ENCODE data around the gene TIGAR. TPM values are rescaled to one million over a fixed set of nuclear protein-coding genes. Genes with fewer than 3 reads are reported as not detected.

TIGAR gene
- total RNA-seq, 1 experiment from 2014 or later = 4.6 TPM

DNA sequence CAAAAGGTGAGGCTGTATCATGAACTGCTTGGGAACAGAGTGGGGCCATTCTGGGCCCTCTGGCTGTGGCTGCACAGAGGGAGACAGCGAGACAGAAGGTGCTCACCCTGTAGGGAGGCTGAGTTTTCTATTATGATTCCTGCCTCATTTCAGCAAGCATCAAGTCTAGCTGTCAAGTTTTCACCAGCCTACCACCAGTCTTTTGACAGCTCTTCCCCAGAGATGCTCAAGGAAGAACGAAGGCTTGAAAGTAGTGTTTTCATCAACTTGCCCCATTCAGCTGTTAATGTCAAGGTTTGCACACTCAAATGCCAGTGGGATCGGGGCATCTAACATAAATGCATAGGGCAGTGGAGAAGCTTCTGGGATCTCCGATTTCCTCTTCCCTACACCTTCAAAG lies 48.5 kb downstream of the TIGAR start:
- Histone ChIP-seq H3K4me1 (ENCODE audit: insufficient read depth, low read length) (no peaks in the 10 kb centered on the region), H4K20me1 (ENCODE audit: low read length) (no peaks in the 10 kb centered on the region), H3K9ac (ENCODE audit: low read length) (no peak overlapping the region), H3K4me3 (ENCODE audit: low read length) (no peak overlapping the region), H3K9me3 (ENCODE audit: low read length) (no peaks in the 10 kb centered on the region), H3K27me3 (ENCODE audit: low read length) (peaks cover 45% of the 10 kb centered on the region), H2AFZ (ENCODE audit: low read length) (no peak overlapping the region), H3K9me2 (replicated peaks; ENCODE audit: low read length) (no peaks in the 10 kb centered on the region), H3K79me2 (ENCODE audit: low read length) (no peaks in the 10 kb centered on the region), H3K4me2 (ENCODE audit: low read length) (no peak overlapping the region), H3K36me3 (ENCODE audit: low read depth, low read length) (no peaks in the 10 kb centered on the region), H3K27ac (ENCODE audit: low read length) (no peak overlapping the region), H3F3A (ENCODE audit: low read length, unreplicated experiment) (no peaks in the 10 kb centered on the region)
- ATAC-seq (no peak), DNase-seq (no peak)
- ChIA-PET POLR2A (ENCODE audit: unreplicated experiment) (no interaction called here), CTCF (no interaction called here)
- intact Hi-C loops (cut with micrococcal nuclease) = no loop called here
- TF ChIP-seq, protein P1, sequence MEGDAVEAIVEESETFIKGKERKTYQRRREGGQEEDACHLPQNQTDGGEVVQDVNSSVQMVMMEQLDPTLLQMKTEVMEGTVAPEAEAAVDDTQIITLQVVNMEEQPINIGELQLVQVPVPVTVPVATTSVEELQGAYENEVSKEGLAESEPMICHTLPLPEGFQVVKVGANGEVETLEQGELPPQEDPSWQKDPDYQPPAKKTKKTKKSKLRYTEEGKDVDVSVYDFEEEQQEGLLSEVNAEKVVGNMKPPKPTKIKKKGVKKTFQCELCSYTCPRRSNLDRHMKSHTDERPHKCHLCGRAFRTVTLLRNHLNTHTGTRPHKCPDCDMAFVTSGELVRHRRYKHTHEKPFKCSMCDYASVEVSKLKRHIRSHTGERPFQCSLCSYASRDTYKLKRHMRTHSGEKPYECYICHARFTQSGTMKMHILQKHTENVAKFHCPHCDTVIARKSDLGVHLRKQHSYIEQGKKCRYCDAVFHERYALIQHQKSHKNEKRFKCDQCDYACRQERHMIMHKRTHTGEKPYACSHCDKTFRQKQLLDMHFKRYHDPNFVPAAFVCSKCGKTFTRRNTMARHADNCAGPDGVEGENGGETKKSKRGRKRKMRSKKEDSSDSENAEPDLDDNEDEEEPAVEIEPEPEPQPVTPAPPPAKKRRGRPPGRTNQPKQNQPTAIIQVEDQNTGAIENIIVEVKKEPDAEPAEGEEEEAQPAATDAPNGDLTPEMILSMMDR (conservative IDR thresholded peaks at IDR 0.05; ENCODE audit: low read depth, low read length) = no peak
- TF ChIP-seq EZH2 (IDR thresholded peaks at IDR 0.05; ENCODE audit: low read length, unreplicated experiment) = no peak
- no peak for TF ChIP-seq EZH2phosphoT487 (IDR thresholded peaks at IDR 0.05; ENCODE audit: borderline replicate concordance, low read length)
- no TSS peak for BruUV-seq (replicated peaks)

DNA sequence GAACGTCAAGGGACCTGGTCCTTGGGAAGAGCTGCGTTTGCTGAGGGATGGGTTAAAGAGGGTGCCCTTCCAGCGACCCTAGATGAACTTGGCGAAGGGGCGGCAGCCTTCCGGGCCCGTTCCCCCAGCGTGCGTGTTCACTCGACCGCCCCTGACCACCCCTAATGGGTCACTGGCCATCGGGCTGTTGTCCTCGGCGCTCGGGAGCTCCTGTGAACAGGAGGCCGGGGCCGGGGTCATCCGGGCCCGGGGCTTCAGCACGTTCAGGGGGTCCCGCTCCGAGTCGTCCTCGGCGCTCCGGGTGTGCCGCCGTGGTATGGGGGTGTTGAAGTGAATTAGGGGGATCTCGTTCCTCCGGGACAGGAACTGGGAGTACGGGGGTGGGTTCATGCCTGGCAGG lies 49.3 kb downstream of the TIGAR start:
- DNase-seq (no peak), ATAC-seq (no peak)
- no peak for TF ChIP-seq EZH2phosphoT487 (IDR thresholded peaks at IDR 0.05; ENCODE audit: borderline replicate concordance, low read length)
- no peak for TF ChIP-seq EZH2 (IDR thresholded peaks at IDR 0.05; ENCODE audit: low read length, unreplicated experiment)
- TF ChIP-seq, protein P1 (conservative IDR thresholded peaks at IDR 0.05; ENCODE audit: low read depth, low read length) = no peak
- H3K9me2 ChIP-seq (replicated peaks; ENCODE audit: low read length) = no peaks in the 10 kb centered on the region
- intact Hi-C loops (cut with micrococcal nuclease) = no loop called here
- BruUV-seq (replicated peaks) = no TSS peak
- no peak overlapping the region for H3K9ac ChIP-seq (ENCODE audit: low read length)
- ChIA-PET CTCF (no interaction called here), POLR2A (ENCODE audit: unreplicated experiment) (no interaction called here)
- no peaks in the 10 kb centered on the region for H3K79me2 ChIP-seq (ENCODE audit: low read length)
- H4K20me1 ChIP-seq (ENCODE audit: low read length) = no peaks in the 10 kb centered on the region
- no peak overlapping the region for H2AFZ ChIP-seq (ENCODE audit: low read length)
- no peak overlapping the region for H3K4me3 ChIP-seq (ENCODE audit: low read length)
- H3K27me3 ChIP-seq (ENCODE audit: low read length) = peaks cover 50% of the 10 kb centered on the region
- H3K9me3 ChIP-seq (ENCODE audit: low read length) = no peaks in the 10 kb centered on the region
- no peak overlapping the region for H3K27ac ChIP-seq (ENCODE audit: low read length)
- no peaks in the 10 kb centered on the region for H3K36me3 ChIP-seq (ENCODE audit: low read depth, low read length)
- H3K4me2 ChIP-seq (ENCODE audit: low read length) = no peak overlapping the region
- no peaks in the 10 kb centered on the region for H3K4me1 ChIP-seq (ENCODE audit: insufficient read depth, low read length)
- H3F3A ChIP-seq (ENCODE audit: low read length, unreplicated experiment) = no peaks in the 10 kb centered on the region

DNA sequence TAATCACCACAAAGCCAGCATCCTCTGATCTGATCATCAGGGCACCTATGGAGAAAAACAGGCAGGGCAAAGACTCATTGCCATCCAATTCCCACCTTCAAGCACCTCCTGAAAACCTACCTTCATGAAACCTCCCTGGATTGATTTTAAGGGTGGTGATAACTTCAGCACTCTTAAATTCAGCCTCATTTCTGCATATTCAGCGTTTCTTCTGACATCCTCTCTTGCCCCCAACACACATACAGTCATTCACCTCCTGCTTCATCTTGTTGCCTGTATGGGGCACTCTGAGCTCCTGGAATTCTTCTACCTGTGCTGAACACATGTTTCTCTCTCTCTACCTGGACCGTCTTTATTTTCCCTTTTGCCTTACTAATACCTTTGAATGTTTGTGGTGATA lies 51.6 kb downstream of the TIGAR start:
- Histone ChIP-seq H3K4me2 (ENCODE audit: low read length) (no peak overlapping the region), H4K20me1 (ENCODE audit: low read length) (no peaks in the 10 kb centered on the region), H3K9me2 (replicated peaks; ENCODE audit: low read length) (no peaks in the 10 kb centered on the region), H3F3A (ENCODE audit: low read length, unreplicated experiment) (no peaks in the 10 kb centered on the region), H3K9ac (ENCODE audit: low read length) (no peak overlapping the region), H3K27ac (ENCODE audit: low read length) (no peak overlapping the region), H3K79me2 (ENCODE audit: low read length) (no peaks in the 10 kb centered on the region), H3K36me3 (ENCODE audit: low read depth, low read length) (no peaks in the 10 kb centered on the region), H3K4me1 (ENCODE audit: insufficient read depth, low read length) (no peaks in the 10 kb centered on the region), H3K4me3 (ENCODE audit: low read length) (no peak overlapping the region), H3K9me3 (ENCODE audit: low read length) (no peaks in the 10 kb centered on the region), H3K27me3 (ENCODE audit: low read length) (peaks cover 56% of the 10 kb centered on the region), H2AFZ (ENCODE audit: low read length) (no peak overlapping the region)
- TF ChIP-seq EZH2phosphoT487 (IDR thresholded peaks at IDR 0.05; ENCODE audit: borderline replicate concordance, low read length) (no peak), EZH2 (IDR thresholded peaks at IDR 0.05; ENCODE audit: low read length, unreplicated experiment) (no peak)
- TF ChIP-seq, protein P1 (conservative IDR thresholded peaks at IDR 0.05; ENCODE audit: low read depth, low read length) = no peak
- intact Hi-C loops (cut with micrococcal nuclease) = no loop called here
- no peak for ATAC-seq
- DNase-seq = no peak
- BruUV-seq (replicated peaks) = no TSS peak
- POLR2A ChIA-PET (ENCODE audit: unreplicated experiment) = no interaction called here
- CTCF ChIA-PET = no interaction called here

All from PC-3 (cell line).